Stimulated activated CD4-positive, alpha-beta T cell treated with anti-CD3 and anti-CD28 coated beads, Interleukin-4, amount 100 ng/mL, for 1 hour (primary cell): Measurements from ENCODE around the gene SEC24C.

Experiments used
- DNase-seq: peaks from one replicate; pipeline ENCODE4 v3.0.0-alpha.2; 2020

Gene SEC24C

GRCh38 chr10:73816917-73817729, 73.0 kb downstream of the SEC24C start:
- DNase-seq = no peak

DNA sequence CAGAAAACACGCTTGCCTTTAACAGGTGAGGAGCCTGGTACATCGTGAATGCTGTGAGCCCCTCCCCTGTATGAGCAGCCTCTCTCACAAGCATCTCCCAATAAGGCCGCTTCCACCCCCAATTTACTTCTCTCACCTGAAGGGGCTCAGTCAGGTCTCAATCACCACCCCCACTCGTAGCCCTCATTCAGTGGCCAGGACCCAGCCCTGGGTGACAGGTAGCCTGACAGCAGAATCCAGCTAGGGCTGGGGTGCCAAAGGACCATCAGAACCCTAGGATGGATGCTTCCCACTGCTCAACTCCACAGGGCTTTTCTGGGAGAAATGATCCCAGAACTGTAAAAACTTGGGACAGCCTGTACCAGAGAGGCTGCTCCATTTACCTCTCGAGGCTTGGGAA, 73.7 kb downstream of the SEC24C start:
- DNase-seq = no peak

- DNase-seq = no peak
These were observed 74.2 kb downstream of the SEC24C start for GRCh38 chr10:73818402-73818801.

DNA sequence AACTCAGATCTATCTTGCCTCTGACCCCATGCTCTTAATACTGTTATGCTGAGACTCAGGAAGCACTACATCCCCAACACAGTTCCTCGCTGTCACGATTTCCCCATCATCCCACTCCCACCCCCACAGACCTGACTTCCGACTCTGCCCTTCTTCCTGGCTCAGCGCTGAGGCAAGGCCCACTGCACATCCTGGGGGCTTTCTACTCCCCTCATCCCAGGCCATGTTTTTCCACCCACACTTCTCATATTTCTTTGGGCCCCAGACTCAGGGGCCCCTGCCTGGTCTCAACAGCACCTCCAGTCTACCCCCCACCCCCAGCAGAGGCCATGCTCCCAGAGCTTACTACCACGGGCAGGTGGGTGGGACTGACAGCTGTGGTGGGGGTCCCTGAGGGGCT, 74.9 kb downstream of the SEC24C start:
- DNase-seq = no peak

DNA sequence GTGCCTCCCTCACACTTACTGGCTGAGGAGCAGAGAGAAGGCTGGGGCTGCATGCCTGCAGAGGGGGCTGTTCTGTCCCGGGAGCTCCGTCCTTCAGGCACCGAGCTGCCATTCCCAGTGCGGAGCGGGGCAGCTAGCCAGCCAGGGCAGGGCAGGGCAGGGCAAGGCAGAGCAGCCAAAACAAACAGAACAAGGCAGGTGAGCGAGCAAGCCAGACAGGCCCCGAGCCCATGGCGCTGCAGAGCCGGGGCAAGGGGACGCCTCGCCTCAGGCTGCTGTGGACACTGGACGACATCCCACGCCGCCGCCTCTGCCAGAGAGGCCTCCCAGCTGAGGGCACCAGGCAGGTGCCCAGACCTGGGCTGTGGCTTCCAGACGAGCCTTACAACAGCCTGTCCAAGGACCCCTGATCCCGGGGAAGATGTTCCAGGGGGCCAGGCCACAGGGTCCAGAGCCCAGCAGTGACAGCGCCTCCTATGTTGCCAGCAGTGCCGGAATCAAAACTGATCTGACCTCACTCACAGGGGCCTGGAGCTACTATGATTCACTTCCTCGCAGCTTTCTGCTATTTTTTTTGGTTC, 75.4 kb downstream of the SEC24C start:
- no peak for DNase-seq
